ENCODE measurements around the gene B3GAT1.

The B3GAT1 gene

GRCh38 chr11:134358856-134359490 is 53.1 kb downstream of the B3GAT1 start:
- in situ Hi-C loops (cut with HindIII; ENCODE audit: low pct_unique_long_range_greater_than_20kb, low sequenced_read_pairs): no loop called here
- DNase-seq (ENCODE audit: low read depth in 1 of 2, low spot score in 1 of 2): no peak
- TF ChIP-seq JUND (IDR thresholded peaks at IDR 0.05; ENCODE audit: low read depth): no peak

GRCh38 chr11:134358165-134358855 is 53.7 kb downstream of the B3GAT1 start:
- DNase-seq (ENCODE audit: low read depth in 1 of 2, low spot score in 1 of 2): no peak

GRCh38 chr11:134357545-134357839 is 54.5 kb downstream of the B3GAT1 start:
- in situ Hi-C loops (cut with HindIII; ENCODE audit: low pct_unique_long_range_greater_than_20kb, low sequenced_read_pairs): no loop called here
- no peak for TF ChIP-seq JUND (IDR thresholded peaks at IDR 0.05; ENCODE audit: low read depth)
- DNase-seq (ENCODE audit: low read depth in 1 of 2, low spot score in 1 of 2): no peak

More at GRCh38 chr11:134358165-134358855, 53.7 kb downstream of the B3GAT1 start:
- TF ChIP-seq JUND (IDR thresholded peaks at IDR 0.05; ENCODE audit: low read depth): no peak
- in situ Hi-C loops (cut with HindIII; ENCODE audit: low pct_unique_long_range_greater_than_20kb, low sequenced_read_pairs): no loop called here

- no peak for DNase-seq (ENCODE audit: low read depth in 1 of 2, low spot score in 1 of 2)
- in situ Hi-C loops (cut with HindIII; ENCODE audit: low pct_unique_long_range_greater_than_20kb, low sequenced_read_pairs): no loop called here
These were observed 55.1 kb downstream of the B3GAT1 start for GRCh38 chr11:134356656-134357544.

GRCh38 chr11:134355656-134356055 is 56.4 kb downstream of the B3GAT1 start:
- no peak for TF ChIP-seq JUND (IDR thresholded peaks at IDR 0.05; ENCODE audit: low read depth)
- no peak for DNase-seq (ENCODE audit: low read depth in 1 of 2, low spot score in 1 of 2)
- in situ Hi-C loops (cut with HindIII; ENCODE audit: low pct_unique_long_range_greater_than_20kb, low sequenced_read_pairs): no loop called here

More at GRCh38 chr11:134356656-134357544, 55.1 kb downstream of the B3GAT1 start:
- no peak for TF ChIP-seq JUND (IDR thresholded peaks at IDR 0.05; ENCODE audit: low read depth)

- no peak for DNase-seq (ENCODE audit: low read depth in 1 of 2, low spot score in 1 of 2)
- in situ Hi-C loops (cut with HindIII; ENCODE audit: low pct_unique_long_range_greater_than_20kb, low sequenced_read_pairs): no loop called here
- TF ChIP-seq JUND (IDR thresholded peaks at IDR 0.05; ENCODE audit: low read depth): no peak
These were observed 56.9 kb downstream of the B3GAT1 start for GRCh38 chr11:134355136-134355535.

- no peak for DNase-seq (ENCODE audit: low read depth in 1 of 2, low spot score in 1 of 2)
- in situ Hi-C loops (cut with HindIII; ENCODE audit: low pct_unique_long_range_greater_than_20kb, low sequenced_read_pairs): no loop called here
- no peak for TF ChIP-seq JUND (IDR thresholded peaks at IDR 0.05; ENCODE audit: low read depth)
These were observed 59.9 kb downstream of the B3GAT1 start for GRCh38 chr11:134352111-134352510.

GRCh38 chr11:134350381-134350780 is 61.7 kb downstream of the B3GAT1 start:
- no peak for DNase-seq (ENCODE audit: low read depth in 1 of 2, low spot score in 1 of 2)
- TF ChIP-seq JUND (IDR thresholded peaks at IDR 0.05; ENCODE audit: low read depth): no peak
- in situ Hi-C loops (cut with HindIII; ENCODE audit: low pct_unique_long_range_greater_than_20kb, low sequenced_read_pairs): no loop called here

- in situ Hi-C loops (cut with HindIII; ENCODE audit: low pct_unique_long_range_greater_than_20kb, low sequenced_read_pairs): no loop called here
- no peak for TF ChIP-seq JUND (IDR thresholded peaks at IDR 0.05; ENCODE audit: low read depth)
- DNase-seq (ENCODE audit: low read depth in 1 of 2, low spot score in 1 of 2): no peak
These were observed 62.2 kb downstream of the B3GAT1 start for GRCh38 chr11:134349802-134350355.

- TF ChIP-seq JUND (IDR thresholded peaks at IDR 0.05; ENCODE audit: low read depth): no peak
- in situ Hi-C loops (cut with HindIII; ENCODE audit: low pct_unique_long_range_greater_than_20kb, low sequenced_read_pairs): no loop called here
- no peak for DNase-seq (ENCODE audit: low read depth in 1 of 2, low spot score in 1 of 2)
These were observed 62.8 kb downstream of the B3GAT1 start for GRCh38 chr11:134349109-134349801.

GRCh38 chr11:134347441-134347840 is 64.6 kb downstream of the B3GAT1 start:
- TF ChIP-seq JUND (IDR thresholded peaks at IDR 0.05; ENCODE audit: low read depth): no peak
- no peak for DNase-seq (ENCODE audit: low read depth in 1 of 2, low spot score in 1 of 2)
- in situ Hi-C loops (cut with HindIII; ENCODE audit: low pct_unique_long_range_greater_than_20kb, low sequenced_read_pairs): no loop called here

- TF ChIP-seq JUND (IDR thresholded peaks at IDR 0.05; ENCODE audit: low read depth): no peak
- in situ Hi-C loops (cut with HindIII; ENCODE audit: low pct_unique_long_range_greater_than_20kb, low sequenced_read_pairs): no loop called here
- DNase-seq (ENCODE audit: low read depth in 1 of 2, low spot score in 1 of 2): no peak
These were observed 65.1 kb downstream of the B3GAT1 start for GRCh38 chr11:134346976-134347350.
